DND-41 (cell line): ENCODE measurements around the gene PSMG1.

Source experiments
- CTCF ChIP-seq: IDR thresholded peaks from 2 replicates; pipeline ENCODE4 v1.5.1; 2012; ENCODE audit warnings: borderline replicate concordance, low read length, moderate library complexity, mild to moderate bottlenecking; ENCODE audit not compliant: poor library complexity, severe bottlenecking; ENCODE audit errors: extremely low read depth
- EZH2 ChIP-seq: IDR thresholded peaks from 3 replicates; pipeline ENCODE4 v1.6.1; 2012; ENCODE audit warnings: borderline replicate concordance, low read depth, mild to moderate bottlenecking, moderate library complexity, low read length, inconsistent platforms; ENCODE audit not compliant: severe bottlenecking

- TF ChIP-seq CTCF, result no peak
- TF ChIP-seq EZH2, result no peak
Observed at GRCh38 chr21:39204134-39204533, 20.9 kb upstream of the PSMG1 start.
